A549 (cell line): ENCODE measurements around the gene CNTN5. TPM values are rescaled to one million over a fixed set of nuclear protein-coding genes. Genes with fewer than 3 reads are reported as not detected.
"Not testable (repeated sequence)": the region's sequence is repeated elsewhere in the genome, so short reads cannot be mapped to it uniquely, and the experiment has no call there.

Experiments used
- ATAC-seq, 2 experiments: fragments of 200-7000 bp in 1 of 2; fragments of >200 bp in 1 of 2; cut with Nextera tagmentation in 1 of 2; cut with Tn5 transposase in 1 of 2; 3 replicates each; pipeline versions ENCODE4 v1.8.0 to v1.9.1; 2018 to 2020; ENCODE audit warnings: mild to moderate bottlenecking in 1 of 2, moderate library complexity in 1 of 2
- CTCF ChIA-PET: fragments of 300-600 bp; sonication (Branson Sonifier 250); formaldehyde crosslinking; extraction: SDS; loops from one replicate; lab custom pipeline; 2021; ENCODE audit warnings: antibody characterized with exemption, inconsistent platforms; lab: Yijun Ruan, JAX
- POLR2A ChIA-PET: fragments of 350-600 bp; formaldehyde crosslinking; extraction: SDS; loops from one replicate; lab custom pipeline; 2021; ENCODE audit warnings: antibody characterized with exemption, inconsistent platforms; lab: Yijun Ruan, JAX
- DNase-seq, 2 experiments: peaks; one replicate each; pipeline versions ENCODE4 v3.0.0 to v3.0.0-alpha.2; 2011 to 2016; ENCODE audit warnings: low read depth in 1 of 2, low spot score in 1 of 2
- FAIRE-seq: peaks from 2 replicates; lab custom pipeline; 2011; peaks lifted over from hg19 to GRCh38; lab: Jason Lieb, UNC
- H3K27ac ChIP-seq, 2 experiments: fragments of >200 bp; sonication (Bioruptor Twin); formaldehyde crosslinking; 3 replicates each; pipeline ENCODE4 v1.5.1; 2016 to 2017
- H3K4me1 ChIP-seq: fragments of >200 bp; sonication (Bioruptor Twin); formaldehyde crosslinking; 3 replicates; pipeline ENCODE4 v1.6.1; 2016
- H3K4me2 ChIP-seq: fragments of >200 bp; sonication (Bioruptor Twin); formaldehyde crosslinking; 3 replicates; pipeline ENCODE4 v1.6.1; 2016
- H3K4me3 ChIP-seq: fragments of >200 bp; sonication (Bioruptor Twin); formaldehyde crosslinking; 3 replicates; pipeline ENCODE4 v1.5.1; 2016
- H3K9me3 ChIP-seq: fragments of >200 bp; sonication (Bioruptor Twin); formaldehyde crosslinking; 3 replicates; pipeline ENCODE4 v1.6.1; 2016
- ATOH8 ChIP-seq: fragments of 250-450 bp; sonication (Bioruptor Pico); IDR thresholded peaks from 2 replicates; pipeline ENCODE4 v1.5.0; 2020; ENCODE audit warnings: low read depth, mild to moderate bottlenecking, moderate library complexity
- BHLHE40 ChIP-seq: IDR thresholded peaks from 2 replicates; pipeline ENCODE4 v1.6.1; 2012; ENCODE audit warnings: low read depth, low read length, inconsistent platforms
- CBX2 ChIP-seq: fragments of 200-600 bp; sonication (generic); IDR thresholded peaks from 2 replicates; pipeline ENCODE4 v1.6.1; 2016; ENCODE audit warnings: low read depth, mild to moderate bottlenecking, borderline replicate concordance
- CHD2 ChIP-seq: fragments of 150-350 bp; IDR thresholded peaks from 2 replicates; pipeline ENCODE4 v1.6.1; 2014; ENCODE audit warnings: low read length; ENCODE audit not compliant: partially characterized antibody
- FOSL2 ChIP-seq, 2 experiments: fragments of 450-650 bp in 1 of 2; fragments of >200 bp in 1 of 2; sonication (Bioruptor Twin) in 1 of 2; formaldehyde crosslinking; IDR thresholded peaks; 2 replicates each; pipeline versions ENCODE4 v1.5.0 to v1.6.1; 2016 to 2020; ENCODE audit warnings: mild to moderate bottlenecking in 1 of 2, moderate library complexity in 1 of 2
- HEYL ChIP-seq: fragments of 250-450 bp; sonication (Bioruptor Pico); IDR thresholded peaks from 2 replicates; pipeline ENCODE4 v1.8.0; 2021; ENCODE audit warnings: mild to moderate bottlenecking, moderate library complexity
- HOXA7 ChIP-seq: fragments of 250-450 bp; sonication (Bioruptor Pico); IDR thresholded peaks from 2 replicates; pipeline ENCODE4 v1.5.0; 2020; ENCODE audit warnings: mild to moderate bottlenecking, moderate library complexity
- JUNB ChIP-seq: fragments of >200 bp; sonication (Bioruptor Twin); formaldehyde crosslinking; IDR thresholded peaks from 2 replicates; pipeline ENCODE4 v1.6.1; 2016
- KDM1A ChIP-seq: fragments of 200-600 bp; sonication (generic); IDR thresholded peaks from 2 replicates; pipeline ENCODE4 v1.6.1; 2016; ENCODE audit warnings: low read depth, mild to moderate bottlenecking
- MAFK ChIP-seq: fragments of 450-650 bp; IDR thresholded peaks from 2 replicates; pipeline ENCODE4 v1.6.1; 2014; ENCODE audit not compliant: partially characterized antibody
- MYC ChIP-seq: IDR thresholded peaks from 2 replicates; pipeline ENCODE4 v1.6.1; 2012; ENCODE audit warnings: mild to moderate bottlenecking, inconsistent platforms, low read length, improper control_type of control experiment, borderline replicate concordance
- PHF8 ChIP-seq: fragments of 200-600 bp; sonication (generic); IDR thresholded peaks from 2 replicates; pipeline ENCODE4 v1.6.1; 2016; ENCODE audit warnings: low read depth, mild to moderate bottlenecking, antibody characterized with exemption, moderate library complexity, borderline replicate concordance
- RAD21 ChIP-seq, 2 experiments: fragments of >200 bp in 1 of 2; sonication (Bioruptor Twin) in 1 of 2; formaldehyde crosslinking in 1 of 2; IDR thresholded peaks in 1 of 2; conservative IDR thresholded peaks in 1 of 2; 2 replicates in 1 of 2; 3 replicates in 1 of 2; pipeline ENCODE4 v1.6.1; 2012 to 2018; ENCODE audit warnings: inconsistent platforms in 1 of 2
- TFCP2L1 ChIP-seq: fragments of 250-450 bp; sonication (Bioruptor Pico); IDR thresholded peaks from 2 replicates; pipeline ENCODE4 v1.5.0; 2021; ENCODE audit warnings: mild to moderate bottlenecking
- ZFP36 ChIP-seq: fragments of 450-650 bp; IDR thresholded peaks from 2 replicates; pipeline ENCODE4 v1.6.1; 2014; ENCODE audit warnings: borderline replicate concordance; ENCODE audit not compliant: partially characterized antibody
- WGBS: methylation state at CpG from one replicate; pipeline ENCODE4 v1.1.6; 2017; ENCODE audit errors: missing lambda C conversion rate; 5-methylcytosine and 5-hydroxymethylcytosine counted together
- polyA plus RNA-seq, 4 experiments: library from polyadenylated mRNA; depleted of rRNA in 3 of 4; stranded (reverse); fragments of >200 nt; fragmentation: RNase III in 1 of 4; extraction: RNeasy Plus Mini Kit Qiagen cat#74134 plus additional on column Dnase treatment in 1 of 4; gene quantifications; 2 replicates in 3 of 4; 3 replicates in 1 of 4; pipeline ENCODE4 v1.2.3, GENCODE V29; 2011 to 2017
- TF ChIP-seq, protein P1 (sequence below): IDR thresholded peaks from 2 replicates; pipeline ENCODE4 v1.6.1; 2012; ENCODE audit warnings: low read depth, borderline replicate concordance
- TF ChIP-seq, protein P2 (sequence below): fragments of >200 bp; sonication (Bioruptor Twin); formaldehyde crosslinking; IDR thresholded peaks from 2 replicates; pipeline ENCODE4 v1.6.1; 2016

CNTN5 gene
- polyA plus RNA-seq, 2 of the 4 experiments (the other 2 are of a cell fraction), result 0.08 TPM; not detected in 1

DNA sequence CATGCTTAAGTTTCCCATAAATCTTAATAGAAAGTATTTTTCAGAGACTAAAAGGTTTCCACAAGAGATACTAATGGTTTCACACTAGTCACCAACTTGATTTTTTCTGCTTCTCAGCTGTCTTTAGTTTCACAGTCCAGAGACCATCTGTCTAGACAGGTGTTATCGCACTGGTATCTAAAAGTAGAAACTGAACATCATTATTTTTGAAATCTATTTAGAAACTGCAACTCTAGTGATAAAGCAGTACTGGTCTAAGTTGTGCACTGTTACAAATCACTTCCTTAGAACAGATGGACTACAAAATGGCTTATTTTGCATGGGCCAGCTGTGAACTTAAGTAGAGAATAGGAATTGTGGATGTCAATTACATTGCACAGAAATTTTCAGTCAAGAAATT, 78.0 kb downstream of the CNTN5 start:
- ATAC-seq, result no peak
- Histone ChIP-seq H3K27ac (no peak overlapping the region), H3K4me2 (no peak overlapping the region), H3K4me3 (no peak overlapping the region), H3K4me1 (no peaks in the 10 kb centered on the region), H3K9me3 (no peaks in the 10 kb centered on the region)
- CTCF ChIA-PET, result no interaction called here
- TF ChIP-seq KDM1A, result no peak
- no peak for TF ChIP-seq HOXA7
- TF ChIP-seq FOSL2 (IDR thresholded peaks at IDR 0.05), result no peak
- no peak for TF ChIP-seq FOSL2 (CRISPR knock-in tag; IDR thresholded peaks at IDR 0.05)
- no peak for TF ChIP-seq BHLHE40
- TF ChIP-seq PHF8, result no peak
- no peak for TF ChIP-seq RAD21 (conservative IDR thresholded peaks at IDR 0.05 in 1 of 2, IDR thresholded peaks at IDR 0.05 in 1 of 2)
- no peak for TF ChIP-seq CHD2
- TF ChIP-seq ATOH8, result no peak
- no peak for TF ChIP-seq JUNB
- no peak for TF ChIP-seq ZFP36
- no peak for TF ChIP-seq CBX2
- TF ChIP-seq, protein P1, sequence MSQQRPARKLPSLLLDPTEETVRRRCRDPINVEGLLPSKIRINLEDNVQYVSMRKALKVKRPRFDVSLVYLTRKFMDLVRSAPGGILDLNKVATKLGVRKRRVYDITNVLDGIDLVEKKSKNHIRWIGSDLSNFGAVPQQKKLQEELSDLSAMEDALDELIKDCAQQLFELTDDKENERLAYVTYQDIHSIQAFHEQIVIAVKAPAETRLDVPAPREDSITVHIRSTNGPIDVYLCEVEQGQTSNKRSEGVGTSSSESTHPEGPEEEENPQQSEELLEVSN, result no peak
- TF ChIP-seq, protein P2, sequence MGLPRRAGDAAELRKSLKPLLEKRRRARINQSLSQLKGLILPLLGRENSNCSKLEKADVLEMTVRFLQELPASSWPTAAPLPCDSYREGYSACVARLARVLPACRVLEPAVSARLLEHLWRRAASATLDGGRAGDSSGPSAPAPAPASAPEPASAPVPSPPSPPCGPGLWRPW, result no peak
- no peak for TF ChIP-seq HEYL
- WGBS, result 54% methylated on average over 1 of the region's 1 CpG
- POLR2A ChIA-PET, result no interaction called here
- no peak for DNase-seq
- FAIRE-seq, result no peak

DNA sequence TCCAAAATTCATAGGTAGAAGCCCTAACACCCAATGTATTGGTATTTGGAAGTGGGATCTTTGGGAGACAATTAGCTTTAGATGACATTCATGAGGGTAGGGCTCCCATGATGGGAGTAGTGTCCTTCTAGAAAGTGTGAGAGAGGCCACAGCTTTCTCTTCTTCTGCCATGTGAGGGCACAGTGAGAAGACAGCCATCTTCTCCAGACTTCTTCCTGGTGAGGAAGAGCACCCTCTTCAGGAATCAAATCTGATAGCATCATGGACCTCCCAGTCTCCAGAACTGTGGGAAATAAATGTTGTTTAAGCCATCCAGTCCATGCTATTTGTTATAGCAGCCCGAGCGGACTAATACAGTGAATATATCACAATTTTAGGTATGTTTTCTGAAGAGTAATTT, 96.9 kb downstream of the CNTN5 start:
- ATAC-seq, result no peak
- CTCF ChIA-PET, result no interaction called here
- no peaks in the 10 kb centered on the region for H3K4me1 ChIP-seq
- no peak overlapping the region for H3K4me2 ChIP-seq
- no peaks in the 10 kb centered on the region for H3K9me3 ChIP-seq
- TF ChIP-seq TFCP2L1 (CRISPR knock-in tag), result no peak
- TF ChIP-seq, all 56 proteins: peak for 0
- Histone ChIP-seq H3K27ac (no peak overlapping the region), H3K4me3 (no peak overlapping the region)
- FAIRE-seq (no peak), DNase-seq (peak in 1 of 2 experiments; percentile 13)
- 13% methylated on average over 2 of the region's 2 CpGs for WGBS
- POLR2A ChIA-PET, result no interaction called here

DNA sequence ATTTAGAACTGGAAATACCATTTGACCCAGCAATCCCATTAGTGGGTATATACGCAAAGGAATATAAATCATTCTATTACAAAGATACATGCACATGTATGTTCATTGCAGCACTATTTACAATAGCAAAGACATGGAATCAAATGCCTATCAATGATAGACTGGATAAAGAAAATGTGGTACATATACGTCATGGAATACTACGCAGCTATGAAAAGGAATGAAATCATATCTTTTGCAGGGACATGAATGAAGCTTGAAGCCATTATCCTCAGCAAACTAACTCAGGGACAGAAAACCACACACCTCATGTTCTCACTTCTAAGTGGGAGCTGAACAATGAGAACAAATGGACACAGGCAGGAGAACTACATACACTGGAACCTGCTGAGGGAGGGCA, 113.1 kb downstream of the CNTN5 start:
- DNase-seq, ATAC-seq, FAIRE-seq, H3K4me2 ChIP-seq, H3K4me3 ChIP-seq, POLR2A ChIA-PET, H3K9me3 ChIP-seq, H3K27ac ChIP-seq, H3K4me1 ChIP-seq: not testable (repeated sequence)
- CTCF ChIA-PET, result interaction anchor here (0.8 kb wide), 1 partner anchor 12 kb away, joined by 3 read pairs; no protein-coding TSS in a partner anchor
- 91% methylated on average over 3 of the region's 3 CpGs for WGBS

- Histone ChIP-seq H3K4me1 (no peaks in the 10 kb centered on the region), H3K9me3 (no peaks in the 10 kb centered on the region), H3K4me2 (no peak overlapping the region), H3K27ac (no peak overlapping the region), H3K4me3 (no peak overlapping the region)
- no peak for DNase-seq
- ATAC-seq, result no peak
- ChIA-PET POLR2A (no interaction called here), CTCF (no interaction called here)
- TF ChIP-seq MYC, result no peak
- TF ChIP-seq MAFK, result peak; percentile 68
- WGBS, result 49% methylated on average over 1 of the region's 1 CpG
- FAIRE-seq, result no peak
Observed at GRCh38 chr11:99135508-99135907, 114.8 kb downstream of the CNTN5 start.
